ENCODE measurements around the gene SHOC2.

The SHOC2 gene

GRCh38 chr10:111030042-111030750 is 110.8 kb downstream of the SHOC2 start:
- Histone ChIP-seq H3K4me2 (ENCODE audit: low read length) (no peak overlapping the region), H3K18ac (ENCODE audit: low read length) (no peak overlapping the region), H3K4me1 (ENCODE audit: control insufficient read depth in 1 of 2, insufficient read depth in 2 of 2, low read length in 2 of 2) (no peaks in the 10 kb centered on the region), H2BK5ac (ENCODE audit: low read depth, low read length, poor library complexity) (no peak overlapping the region), H3K79me2 (ENCODE audit: control insufficient read depth, insufficient read depth, low read length, poor library complexity) (no peaks in the 10 kb centered on the region), H3K4me3 (ENCODE audit: low read depth, low read length) (no peak overlapping the region), H2AK5ac (ENCODE audit: low read length) (no peak overlapping the region), H3K23ac (ENCODE audit: low read length) (no peak overlapping the region), H2AFZ (ENCODE audit: insufficient read depth, low read length, poor library complexity) (no peak overlapping the region), H3K4ac (ENCODE audit: low read depth, low read length) (no peak overlapping the region), H3K14ac (ENCODE audit: low read length) (no peak overlapping the region), H3K27ac (ENCODE audit: low read depth, low read length) (no peak overlapping the region), H2BK120ac (ENCODE audit: insufficient read depth, low read length, poor library complexity) (no peak overlapping the region), H3K9ac (ENCODE audit: low read length) (no peak overlapping the region), H3K27me3 (ENCODE audit: insufficient read depth, low read length) (no peaks in the 10 kb centered on the region), H3K36me3 (ENCODE audit: control insufficient read depth in 1 of 2, insufficient read depth in 2 of 2, low read length in 2 of 2) (peaks cover 2% of the 10 kb centered on the region in 2 experiments), H4K12ac (ENCODE audit: low read depth, low read length) (no peak overlapping the region), H3K9me3 (ENCODE audit: insufficient read depth, low read depth, low read length) (no peaks in the 10 kb centered on the region), H4K8ac (ENCODE audit: low read depth, low read length) (no peak overlapping the region), H2BK12ac (ENCODE audit: low read length) (no peak overlapping the region), H3K79me1 (ENCODE audit: low read length) (no peaks in the 10 kb centered on the region), H4K91ac (ENCODE audit: low read depth, low read length) (no peak overlapping the region)
- no CpG with 5 or more reads among the region's 9 CpGs for WGBS (ENCODE audit: extremely low coverage, insufficient coverage, insufficient read length)
- DNase-seq, result no peak

DNA sequence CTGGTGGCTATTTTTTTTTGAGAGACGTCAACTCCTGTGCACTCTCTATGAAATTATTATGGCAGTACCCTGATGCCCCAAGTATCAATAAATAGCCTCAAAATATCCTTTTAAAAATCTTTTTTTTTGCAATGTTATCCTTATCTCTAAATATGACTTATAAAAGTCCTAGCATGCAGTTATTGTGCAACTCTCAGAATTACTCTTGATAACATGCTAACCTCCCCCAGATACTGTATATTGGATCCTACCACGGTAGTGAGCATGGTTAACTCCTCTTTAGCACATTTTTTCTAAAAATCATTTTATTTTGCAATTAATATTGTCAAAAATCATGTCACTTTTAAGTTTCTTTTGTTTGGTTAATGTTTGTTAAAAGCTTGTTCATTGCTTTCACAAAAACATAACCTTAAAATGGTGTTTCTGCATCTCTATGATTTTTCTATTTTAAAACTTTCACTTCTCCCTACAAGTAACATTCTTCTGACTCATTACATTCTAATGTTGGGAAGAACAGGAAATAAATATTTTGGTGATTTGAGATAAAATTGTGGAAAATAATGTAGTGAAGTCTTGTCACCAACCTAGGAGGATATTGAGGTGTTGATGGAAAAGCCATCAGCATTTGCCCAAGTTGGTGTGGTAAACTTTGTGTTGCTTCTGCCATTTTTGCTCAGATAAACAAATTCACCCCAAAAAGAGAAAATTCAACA is 115.3 kb downstream of the SHOC2 start:
- Histone ChIP-seq H3K79me2 (ENCODE audit: control insufficient read depth, insufficient read depth, low read length, poor library complexity) (no peaks in the 10 kb centered on the region), H3K4me3 (ENCODE audit: low read depth, low read length) (no peak overlapping the region), H3K4me1 (ENCODE audit: control insufficient read depth in 1 of 2, insufficient read depth in 2 of 2, low read length in 2 of 2) (no peaks in the 10 kb centered on the region), H4K8ac (ENCODE audit: low read depth, low read length) (no peak overlapping the region), H3K18ac (ENCODE audit: low read length) (no peak overlapping the region), H3K27me3 (ENCODE audit: insufficient read depth, low read length) (no peaks in the 10 kb centered on the region), H4K91ac (ENCODE audit: low read depth, low read length) (no peak overlapping the region), H3K14ac (ENCODE audit: low read length) (no peak overlapping the region), H2AFZ (ENCODE audit: insufficient read depth, low read length, poor library complexity) (no peak overlapping the region), H3K9me3 (ENCODE audit: insufficient read depth, low read depth, low read length) (no peaks in the 10 kb centered on the region), H3K4ac (ENCODE audit: low read depth, low read length) (no peak overlapping the region), H3K79me1 (ENCODE audit: low read length) (no peaks in the 10 kb centered on the region), H2BK120ac (ENCODE audit: insufficient read depth, low read length, poor library complexity) (no peak overlapping the region), H3K36me3 (ENCODE audit: control insufficient read depth in 1 of 2, insufficient read depth in 2 of 2, low read length in 2 of 2) (peaks cover 2% of the 10 kb centered on the region in 2 experiments), H4K12ac (ENCODE audit: low read depth, low read length) (no peak overlapping the region), H3K27ac (ENCODE audit: low read depth, low read length) (no peak overlapping the region), H3K4me2 (ENCODE audit: low read length) (no peak overlapping the region), H2AK5ac (ENCODE audit: low read length) (no peak overlapping the region), H2BK5ac (ENCODE audit: low read depth, low read length, poor library complexity) (no peak overlapping the region), H2BK12ac (ENCODE audit: low read length) (no peak overlapping the region), H3K9ac (ENCODE audit: low read length) (no peak overlapping the region), H3K23ac (ENCODE audit: low read length) (no peak overlapping the region)
- DNase-seq, result peak in 1 of 2 donors; percentile 46
- no CpG with 5 or more reads among the region's 2 CpGs for WGBS (ENCODE audit: extremely low coverage, insufficient coverage, insufficient read length)

- Histone ChIP-seq H3K4me1 (ENCODE audit: control insufficient read depth in 1 of 2, insufficient read depth in 2 of 2, low read length in 2 of 2) (no peaks in the 10 kb centered on the region), H3K36me3 (ENCODE audit: control insufficient read depth in 1 of 2, insufficient read depth in 2 of 2, low read length in 2 of 2) (peaks cover 2% of the 10 kb centered on the region in 2 experiments), H4K12ac (ENCODE audit: low read depth, low read length) (no peak overlapping the region), H3K79me2 (ENCODE audit: control insufficient read depth, insufficient read depth, low read length, poor library complexity) (no peaks in the 10 kb centered on the region), H4K8ac (ENCODE audit: low read depth, low read length) (no peak overlapping the region), H3K79me1 (ENCODE audit: low read length) (no peaks in the 10 kb centered on the region), H2BK5ac (ENCODE audit: low read depth, low read length, poor library complexity) (no peak overlapping the region), H4K91ac (ENCODE audit: low read depth, low read length) (no peak overlapping the region), H2BK120ac (ENCODE audit: insufficient read depth, low read length, poor library complexity) (no peak overlapping the region), H2AK5ac (ENCODE audit: low read length) (no peak overlapping the region), H3K18ac (ENCODE audit: low read length) (no peak overlapping the region), H3K27me3 (ENCODE audit: insufficient read depth, low read length) (no peaks in the 10 kb centered on the region), H3K14ac (ENCODE audit: low read length) (no peak overlapping the region), H3K4me3 (ENCODE audit: low read depth, low read length) (no peak overlapping the region), H3K4ac (ENCODE audit: low read depth, low read length) (no peak overlapping the region), H2AFZ (ENCODE audit: insufficient read depth, low read length, poor library complexity) (no peak overlapping the region), H2BK12ac (ENCODE audit: low read length) (no peak overlapping the region), H3K9ac (ENCODE audit: low read length) (no peak overlapping the region), H3K4me2 (ENCODE audit: low read length) (no peak overlapping the region), H3K23ac (ENCODE audit: low read length) (no peak overlapping the region), H3K27ac (ENCODE audit: low read depth, low read length) (no peak overlapping the region), H3K9me3 (ENCODE audit: insufficient read depth, low read depth, low read length) (no peaks in the 10 kb centered on the region)
- no peak for DNase-seq
Measured at GRCh38 chr10:111035542-111035941, 116.1 kb downstream of the SHOC2 start.

DNA sequence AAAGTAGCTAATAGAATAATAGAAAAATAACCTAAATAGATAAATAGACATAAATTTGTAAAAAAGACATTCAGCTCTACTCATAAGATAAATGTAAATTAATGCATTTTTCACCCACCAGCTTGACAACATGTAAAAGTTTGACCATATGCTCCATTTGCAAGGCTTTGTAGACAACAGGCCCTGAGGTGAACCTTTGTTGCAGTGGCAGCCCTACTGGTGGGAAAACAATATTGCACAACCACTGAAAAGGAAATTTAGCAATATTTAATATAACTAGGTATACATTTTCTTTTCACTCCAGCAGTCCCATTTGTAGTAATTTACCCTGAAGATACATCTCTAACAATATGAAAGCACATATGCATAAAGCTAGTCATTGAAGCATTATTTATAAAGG is 118.5 kb downstream of the SHOC2 start:
- Histone ChIP-seq H4K91ac (ENCODE audit: low read depth, low read length) (no peak overlapping the region), H3K4me3 (ENCODE audit: low read depth, low read length) (no peak overlapping the region), H3K36me3 (ENCODE audit: control insufficient read depth in 1 of 2, insufficient read depth in 2 of 2, low read length in 2 of 2) (peaks cover under 1% of the 10 kb centered on the region in 2 experiments), H2BK12ac (ENCODE audit: low read length) (no peak overlapping the region), H2AK5ac (ENCODE audit: low read length) (no peak overlapping the region), H3K4me1 (ENCODE audit: control insufficient read depth in 1 of 2, insufficient read depth in 2 of 2, low read length in 2 of 2) (no peaks in the 10 kb centered on the region), H2BK5ac (ENCODE audit: low read depth, low read length, poor library complexity) (no peak overlapping the region), H2AFZ (ENCODE audit: insufficient read depth, low read length, poor library complexity) (no peak overlapping the region), H4K8ac (ENCODE audit: low read depth, low read length) (no peak overlapping the region), H2BK120ac (ENCODE audit: insufficient read depth, low read length, poor library complexity) (no peak overlapping the region), H3K18ac (ENCODE audit: low read length) (no peak overlapping the region), H3K79me1 (ENCODE audit: low read length) (no peaks in the 10 kb centered on the region), H3K27me3 (ENCODE audit: insufficient read depth, low read length) (no peaks in the 10 kb centered on the region), H3K79me2 (ENCODE audit: control insufficient read depth, insufficient read depth, low read length, poor library complexity) (no peaks in the 10 kb centered on the region), H3K4ac (ENCODE audit: low read depth, low read length) (no peak overlapping the region), H3K4me2 (ENCODE audit: low read length) (no peak overlapping the region), H4K12ac (ENCODE audit: low read depth, low read length) (no peak overlapping the region), H3K27ac (ENCODE audit: low read depth, low read length) (no peak overlapping the region), H3K23ac (ENCODE audit: low read length) (no peak overlapping the region), H3K14ac (ENCODE audit: low read length) (no peak overlapping the region), H3K9me3 (ENCODE audit: insufficient read depth, low read depth, low read length) (no peaks in the 10 kb centered on the region), H3K9ac (ENCODE audit: low read length) (no peak overlapping the region)
- peak in 1 of 2 donors; percentile 5 for DNase-seq
